ENCODE measurements around the gene PLA1A.
A peak's percentile ranks its signal among the peaks of the same experiment; 100 is the strongest.
"Not testable (repeated sequence)": the region's sequence is repeated elsewhere in the genome, so short reads cannot be mapped to it uniquely, and the experiment has no call there.

PLA1A gene

DNA sequence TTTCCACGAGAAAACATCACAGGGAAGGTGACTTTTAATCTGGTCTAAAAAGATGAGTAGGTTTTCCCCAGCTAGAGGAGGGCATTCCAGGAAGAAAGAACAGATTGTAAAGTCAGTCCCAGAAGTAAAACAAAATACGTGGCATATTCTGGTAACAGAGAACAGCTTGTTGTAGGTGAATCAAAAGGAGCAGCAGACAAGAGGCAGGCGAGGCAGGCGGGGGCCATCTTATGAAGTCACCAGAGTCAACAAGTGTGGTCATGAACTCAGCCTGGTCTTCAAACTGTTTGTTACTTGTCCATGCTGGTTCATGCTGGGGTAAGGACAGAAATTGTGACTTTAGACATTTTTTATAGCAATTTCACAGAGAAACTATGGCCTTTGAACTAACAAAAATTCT, 66.7 kb downstream of the PLA1A start:
- DNase-seq (ENCODE audit: low read depth), result no peak

DNA sequence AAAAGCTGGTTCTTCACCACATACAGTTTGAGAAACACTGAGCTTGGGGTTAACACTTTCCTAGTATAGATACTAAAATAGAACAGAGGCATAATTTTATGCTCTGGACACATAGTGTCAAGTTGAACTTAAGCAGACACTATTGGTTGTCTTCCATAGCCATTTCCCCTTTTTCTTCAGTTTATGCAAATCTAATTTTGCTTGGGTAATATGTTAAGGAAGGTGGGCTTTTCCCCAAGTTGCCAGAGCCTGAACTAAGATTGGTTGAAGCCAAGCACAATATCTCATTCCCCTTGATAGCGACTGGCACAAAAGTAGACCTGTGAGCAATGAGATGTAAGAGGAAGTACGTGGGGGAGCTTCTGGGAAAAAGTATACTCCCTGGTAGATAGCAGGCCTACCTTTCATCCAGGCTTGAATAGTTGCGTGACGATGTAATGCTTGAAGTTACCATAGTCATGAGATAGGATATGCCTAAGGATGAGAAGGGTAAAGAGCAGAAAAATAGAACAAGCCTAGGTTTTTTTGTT, 67.2 kb downstream of the PLA1A start:
- no peak for DNase-seq (ENCODE audit: low read depth)

DNA sequence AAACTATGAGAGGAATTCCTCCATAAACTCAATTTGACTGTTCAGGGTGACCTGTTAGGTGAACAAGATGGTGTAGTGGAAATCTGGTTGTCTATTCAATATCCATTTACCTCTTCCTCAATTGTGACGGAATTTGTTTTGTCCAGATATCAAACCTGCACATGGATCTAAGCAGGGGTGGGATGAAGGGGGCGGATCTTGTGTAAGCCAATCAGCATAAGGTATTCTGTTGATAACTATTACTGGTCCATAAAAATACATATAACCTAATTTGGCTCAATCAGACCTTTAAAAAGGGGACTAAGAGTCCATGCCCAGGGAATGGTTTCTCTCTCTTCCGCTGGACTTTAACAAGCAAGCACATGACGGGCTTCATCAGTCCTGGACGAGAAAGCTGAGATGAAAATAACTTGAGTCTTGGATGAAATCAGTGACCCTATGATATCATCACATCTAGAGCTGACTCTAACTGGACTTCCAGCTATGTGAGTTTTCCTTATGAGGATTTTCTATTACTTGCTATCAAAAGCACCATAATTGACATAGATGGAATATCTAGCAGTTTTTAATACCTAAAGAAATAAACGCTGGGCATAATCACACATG, 68.4 kb downstream of the PLA1A start:
- no peak for DNase-seq (ENCODE audit: low read depth)

DNA sequence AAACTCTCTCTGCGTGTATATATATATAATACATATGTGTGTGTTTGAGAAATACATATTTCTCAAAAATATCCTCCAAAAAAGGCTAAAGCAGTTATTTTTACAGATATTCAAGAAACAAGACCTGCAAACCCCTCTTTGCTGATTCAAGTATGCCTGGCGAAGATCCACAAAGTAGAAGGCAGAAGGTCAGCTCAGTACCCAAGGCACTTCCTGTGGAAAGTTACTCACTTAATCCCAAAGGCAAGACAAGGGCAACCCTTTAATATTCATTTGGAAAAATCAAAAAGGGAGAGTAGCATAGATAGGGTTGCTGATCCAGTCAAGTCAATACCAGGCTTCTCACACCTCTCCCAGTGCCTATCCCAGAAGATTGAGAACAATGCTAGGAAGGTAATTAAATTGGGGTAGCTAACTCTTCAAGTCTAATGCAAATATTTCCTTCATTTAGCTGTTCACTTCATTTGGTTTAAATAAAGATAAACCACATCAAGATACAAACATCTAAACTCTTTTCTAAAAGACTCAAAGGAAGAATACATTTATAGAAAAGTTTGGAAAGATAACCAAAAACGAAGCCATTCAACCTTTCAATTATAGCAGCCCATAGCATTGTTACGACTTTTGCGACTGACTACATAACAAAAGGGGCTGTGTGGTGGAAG, 72.4 kb downstream of the PLA1A start:
- no peak for DNase-seq (ENCODE audit: low read depth)

DNA sequence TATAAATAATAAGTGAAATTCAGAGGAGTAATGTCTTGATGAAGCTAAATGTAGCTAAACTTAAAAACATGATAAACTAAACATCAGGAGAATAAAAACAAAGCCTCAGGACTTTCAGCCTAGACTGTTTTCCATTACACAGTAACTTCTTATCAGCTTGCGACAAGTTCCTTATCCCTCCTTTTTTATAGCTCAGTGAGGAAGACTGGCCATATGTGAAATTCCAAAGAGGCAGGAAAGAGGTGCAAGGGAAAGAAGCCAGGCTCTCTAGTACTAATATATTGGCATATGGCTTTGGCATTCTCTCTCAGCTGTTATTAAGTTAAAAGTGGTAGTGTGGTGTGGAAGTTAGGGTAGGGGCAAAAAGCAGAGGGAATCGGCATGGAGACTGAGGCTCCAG, 75.1 kb downstream of the PLA1A start:
- DNase-seq (ENCODE audit: low read depth), result no peak

DNA sequence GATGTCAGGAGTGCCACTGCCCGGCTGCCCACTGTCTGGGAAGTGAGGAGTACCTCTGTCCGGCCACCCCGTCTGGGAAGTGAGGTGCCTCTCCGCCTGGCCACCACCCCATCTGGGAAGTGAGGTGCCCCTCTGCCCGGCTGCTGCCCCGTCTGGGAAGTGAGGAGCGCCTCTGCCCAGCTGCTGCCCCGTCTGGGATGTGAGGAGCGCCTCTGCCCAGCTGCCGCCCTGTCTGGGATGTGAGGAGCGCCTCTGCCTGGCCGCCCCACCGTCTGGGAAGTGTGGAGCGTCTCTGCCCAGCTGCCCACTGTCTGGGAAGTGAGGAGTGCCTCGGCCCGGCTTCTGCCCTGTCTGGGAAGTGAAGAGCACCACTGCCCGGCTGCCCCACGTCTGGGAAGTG, 76.2 kb downstream of the PLA1A start:
- DNase-seq (ENCODE audit: low read depth), result no peak

DNA sequence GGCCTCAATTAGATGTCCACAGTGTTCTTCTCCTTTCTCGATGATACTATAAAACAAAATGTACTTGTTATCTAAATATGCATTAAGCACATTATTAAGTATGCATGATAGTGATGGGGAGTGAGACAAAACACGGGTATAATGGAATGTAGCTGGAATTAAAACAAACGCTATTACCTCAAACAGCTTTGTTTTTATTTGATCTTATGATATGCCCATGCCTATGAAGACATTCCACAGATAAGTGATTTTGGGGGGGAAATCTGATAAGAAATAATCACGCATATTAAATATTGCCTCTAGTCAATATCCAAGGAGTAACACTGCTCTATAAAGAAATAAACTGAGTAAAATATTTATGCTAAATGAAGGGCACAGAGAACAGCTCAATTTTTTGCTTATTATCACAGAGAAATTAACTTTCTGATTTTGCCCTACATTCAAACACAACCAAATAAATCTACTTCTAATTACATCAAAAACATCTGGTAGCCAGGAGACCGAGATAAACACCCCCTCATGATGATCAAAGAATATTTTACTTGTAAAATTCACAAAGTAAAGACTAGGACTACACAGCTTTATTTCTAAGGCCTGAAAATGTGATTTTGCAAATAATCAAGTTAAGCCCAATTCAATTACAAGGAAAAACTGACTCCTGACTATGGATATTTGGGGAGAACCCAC, 77.6 kb downstream of the PLA1A start:
- no peak for DNase-seq (ENCODE audit: low read depth)

DNA sequence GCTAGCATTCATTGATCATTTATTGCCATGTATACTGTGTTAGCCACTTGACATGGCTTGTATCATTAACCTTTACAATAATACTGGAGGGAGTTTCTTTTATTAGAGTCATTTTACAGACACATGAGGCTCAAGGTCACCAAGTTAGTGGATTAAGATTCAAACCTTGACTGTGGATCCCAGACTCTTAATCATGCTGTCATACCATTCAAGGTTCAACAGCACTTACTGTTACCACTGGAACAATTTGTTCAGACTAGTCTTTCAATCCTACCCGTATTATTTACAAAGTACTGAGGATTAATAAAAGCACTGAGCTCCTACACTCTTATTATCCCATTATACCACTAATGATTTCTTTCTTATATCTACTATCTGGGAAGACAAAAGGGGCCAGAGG, 78.3 kb downstream of the PLA1A start:
- DNase-seq (ENCODE audit: low read depth), result no peak

DNA sequence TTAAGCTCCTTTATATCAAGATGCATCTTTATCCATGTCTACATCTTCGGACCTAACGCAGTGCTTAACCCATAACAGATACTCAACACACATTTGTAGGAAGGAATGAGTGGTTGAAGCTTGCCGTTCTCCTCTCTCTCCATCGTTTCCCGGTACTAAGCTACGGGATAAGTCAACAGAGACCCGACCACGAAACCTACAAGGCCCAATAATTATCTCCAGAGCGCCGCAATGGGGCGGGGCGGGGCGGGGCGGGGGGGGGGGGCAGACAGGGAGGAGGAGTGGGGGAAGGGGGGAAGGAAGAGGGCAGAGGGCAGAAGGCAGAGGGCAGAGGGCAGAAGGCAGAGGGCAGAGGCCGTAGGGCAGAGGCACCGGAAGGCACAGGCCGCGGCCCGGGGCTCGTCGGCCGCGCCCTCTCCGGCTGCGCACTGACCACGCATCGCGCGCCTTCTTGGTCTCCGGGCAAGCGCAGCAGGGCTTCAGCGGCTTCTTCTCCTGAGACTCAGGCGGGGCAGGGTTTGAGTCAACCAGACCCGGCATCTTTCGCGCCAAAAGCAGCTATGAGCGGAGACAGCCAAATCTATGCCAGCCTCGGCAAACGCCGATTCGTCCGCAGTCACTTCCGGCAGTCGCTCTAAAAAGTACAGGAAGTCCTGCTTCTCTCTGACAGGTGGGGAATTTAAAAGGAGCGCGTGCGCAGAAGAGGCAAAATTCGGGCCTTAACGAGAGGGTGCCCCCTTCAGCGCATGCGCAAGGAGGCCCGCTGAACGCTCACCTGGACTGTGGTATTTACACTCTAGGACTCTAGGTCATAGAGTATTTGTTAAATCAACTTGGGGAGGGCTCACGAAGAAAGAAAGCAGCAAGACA, 79.3 kb downstream of the PLA1A start, which contains the start of gene COX17:
Gene COX17, minus strand, starts transcription at position 636 of the 870 bp plus-strand sequence. Its CDS starts 96 bp downstream, at position 540.
- peak; percentile 92 for DNase-seq (ENCODE audit: low read depth)

DNA sequence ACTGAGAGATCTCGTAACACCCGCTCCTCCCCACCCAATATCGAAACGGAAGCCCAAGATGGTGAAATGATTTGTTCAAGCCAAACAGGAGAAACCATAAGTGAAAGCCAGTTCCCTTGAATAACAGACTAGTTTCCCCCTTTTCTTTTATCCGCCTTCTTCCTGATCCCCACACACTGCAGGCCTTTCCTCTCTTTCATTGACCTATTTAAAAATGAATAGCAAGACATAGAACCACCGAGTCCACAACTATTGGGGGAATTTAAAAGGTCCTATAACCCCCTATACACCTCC, 79.9 kb downstream of the PLA1A start:
- no peak for DNase-seq (ENCODE audit: low read depth)

DNA sequence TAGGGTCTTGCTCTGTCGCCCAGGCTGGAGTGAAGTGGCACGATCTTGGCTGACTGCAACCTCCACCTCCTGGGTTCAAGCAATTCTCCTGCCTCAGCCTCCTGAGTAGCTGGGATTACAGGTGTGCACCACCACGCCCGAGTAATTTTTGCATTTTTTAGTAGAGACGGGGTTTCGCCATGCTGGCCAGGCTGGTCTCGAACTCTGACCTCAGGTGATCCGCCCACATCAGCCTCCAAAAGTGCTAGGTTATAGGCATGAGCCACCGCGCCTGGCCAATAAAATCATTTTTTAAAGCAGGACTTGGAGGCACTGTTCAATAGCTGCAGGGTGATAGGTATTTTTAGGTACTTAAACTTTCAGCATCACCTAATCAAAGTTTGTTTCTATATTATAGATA, 80.5 kb downstream of the PLA1A start:
- not testable (repeated sequence) for DNase-seq (ENCODE audit: low read depth)
